ENCODE results near the gene MARVELD3. TPM values are rescaled to one million over a fixed set of nuclear protein-coding genes. Genes with fewer than 3 reads are reported as not detected.
"Not testable (repeated sequence)": the region's sequence is repeated elsewhere in the genome, so short reads cannot be mapped to it uniquely, and the experiment has no call there.

The MARVELD3 gene
- polyA plus RNA-seq, 3 donors, result 12.9 to 15.9 (median 13.9) TPM

DNA sequence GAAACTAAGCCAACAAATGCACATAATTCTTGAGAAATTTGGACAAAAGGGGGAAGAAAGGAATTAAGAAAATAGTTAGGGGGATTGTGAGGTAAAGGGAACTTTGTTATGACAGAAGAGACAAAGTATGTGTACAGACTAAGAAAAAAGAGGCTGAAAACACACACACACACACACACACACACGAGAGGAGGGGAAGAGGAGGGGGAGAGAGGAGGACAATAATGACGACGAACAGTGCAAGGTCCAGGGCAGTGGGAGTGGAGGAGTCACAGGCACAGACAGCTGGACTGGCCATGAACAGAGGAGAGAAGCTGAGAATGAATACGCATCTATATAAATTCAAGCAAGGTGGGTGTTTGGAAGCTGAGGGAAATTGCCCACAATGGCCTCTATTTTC lies 44.6 kb downstream of the MARVELD3 start:
- DNase-seq (ENCODE audit: low read depth in 3 of 3, low spot score in 2 of 3), result no peak

DNA sequence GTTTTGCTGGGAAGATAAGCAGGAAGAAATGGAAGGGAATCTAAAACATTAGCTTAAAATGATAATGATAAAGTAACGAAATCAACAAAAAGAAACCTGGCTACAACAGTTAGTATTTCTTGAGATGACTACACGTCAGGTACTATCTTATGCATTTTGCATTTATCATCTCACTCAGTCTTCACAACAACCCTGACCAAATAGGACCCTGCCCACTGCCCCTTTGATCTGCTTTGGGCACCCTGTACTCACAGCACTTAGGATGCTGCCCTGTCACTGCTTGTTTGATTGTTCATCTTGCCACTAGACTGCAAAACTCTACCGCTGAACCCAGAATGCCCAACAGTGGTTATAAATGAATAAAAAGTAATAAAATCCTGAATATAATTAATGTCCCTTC lies 45.2 kb downstream of the MARVELD3 start:
- no peak for DNase-seq (ENCODE audit: low read depth in 3 of 3, low spot score in 2 of 3)

DNA sequence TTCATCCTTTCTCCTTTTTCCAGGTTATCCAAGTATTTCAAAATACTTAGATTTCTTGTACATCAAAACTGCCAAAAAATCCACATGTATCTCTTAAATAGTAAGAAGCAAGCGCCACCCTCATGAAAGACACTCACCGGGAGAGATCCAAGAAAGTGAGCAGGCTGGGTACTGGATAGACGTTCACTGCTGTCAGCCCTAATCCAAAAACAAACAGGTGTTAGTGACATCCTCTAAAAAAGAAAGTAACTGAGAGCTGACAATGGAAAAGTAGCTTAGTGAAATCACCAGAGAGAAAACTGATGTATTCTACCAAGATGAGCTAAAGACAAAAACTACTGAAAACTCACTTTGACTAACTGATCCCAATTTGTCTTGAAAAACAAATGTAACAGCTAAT lies 46.1 kb downstream of the MARVELD3 start:
- DNase-seq (ENCODE audit: low read depth in 3 of 3, low spot score in 2 of 3), result no peak

DNA sequence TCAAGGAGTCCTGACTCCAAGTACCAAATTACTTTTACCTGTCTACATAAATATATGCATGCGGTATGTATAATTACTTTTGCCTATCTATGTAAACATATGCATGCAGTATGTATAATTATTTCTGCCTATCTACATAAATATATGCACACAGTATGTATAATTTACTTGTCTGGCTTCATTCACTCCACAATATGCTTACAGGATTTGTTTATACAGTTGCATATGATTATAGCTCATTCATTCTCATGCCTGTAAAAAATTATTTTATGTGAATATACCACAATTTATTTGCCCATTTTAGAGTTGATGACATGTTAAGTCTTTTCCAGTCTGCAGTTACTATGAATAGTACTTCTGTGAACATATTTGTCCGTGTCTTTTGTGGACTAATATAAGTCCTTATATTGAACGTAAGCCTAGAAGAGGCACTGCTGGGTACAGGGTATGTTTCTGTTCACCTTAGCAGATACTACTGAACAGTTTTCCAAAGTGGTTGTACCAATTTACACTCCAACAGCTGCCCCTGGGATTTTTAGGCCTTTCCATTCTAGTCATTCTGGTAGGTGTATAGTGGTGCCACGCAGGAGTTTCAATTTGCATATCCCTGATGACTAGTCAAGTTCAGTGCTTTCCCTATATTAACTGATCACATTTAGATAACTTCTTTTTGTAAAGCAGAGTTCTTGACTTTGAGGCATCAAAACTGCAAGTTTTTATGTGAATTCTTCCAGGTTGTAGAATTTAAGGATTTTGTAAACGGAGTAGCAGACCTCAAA lies 47.0 kb downstream of the MARVELD3 start:
- no peak for DNase-seq (ENCODE audit: low read depth in 3 of 3, low spot score in 2 of 3)

DNA sequence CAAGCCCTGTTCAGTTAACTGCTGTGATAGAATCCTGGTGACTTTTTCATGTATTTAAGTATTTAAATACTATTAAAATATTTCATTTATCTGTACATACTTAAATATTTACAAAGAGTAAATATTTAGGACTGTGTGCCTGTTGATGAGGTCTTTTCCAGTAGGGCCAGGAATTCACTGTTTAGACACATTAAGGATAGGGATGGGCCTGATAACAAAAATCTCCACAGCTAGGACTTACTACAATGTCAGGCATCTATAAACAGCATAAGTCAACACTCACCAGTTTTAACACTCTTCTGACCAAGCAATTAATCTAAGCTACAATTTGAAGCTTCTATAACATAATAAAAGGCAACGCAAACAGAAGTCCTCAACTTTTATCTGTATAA lies 47.6 kb downstream of the MARVELD3 start:
- DNase-seq (ENCODE audit: low read depth in 3 of 3, low spot score in 2 of 3), result no peak

GRCh38 chr16:71674229-71674628 lies 48.2 kb downstream of the MARVELD3 start:
- DNase-seq (ENCODE audit: low read depth in 3 of 3, low spot score in 2 of 3), result no peak

- DNase-seq (ENCODE audit: low read depth in 3 of 3, low spot score in 2 of 3), result no peak
Measured at GRCh38 chr16:71675380-71675779, 49.4 kb downstream of the MARVELD3 start.

DNA sequence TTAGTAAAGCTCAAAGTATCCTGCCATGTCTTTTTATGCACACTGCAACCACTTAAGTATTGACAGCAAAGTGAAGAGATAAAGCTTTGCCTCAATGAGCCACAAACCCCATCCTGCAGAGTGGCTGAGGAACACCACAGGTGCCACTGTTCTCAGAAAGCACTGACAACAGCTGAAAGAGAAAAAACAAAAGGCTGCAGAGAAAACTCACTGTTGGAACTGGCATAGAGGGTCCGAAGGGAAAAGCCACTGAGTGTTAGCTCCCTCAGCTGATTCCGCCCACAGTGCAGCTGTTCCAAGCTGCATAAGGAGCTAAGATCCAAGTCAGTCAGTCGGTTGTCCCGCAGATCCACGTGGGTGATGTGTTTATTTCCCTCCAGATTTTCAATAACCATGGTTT lies 50.3 kb downstream of the MARVELD3 start:
- DNase-seq (ENCODE audit: low read depth in 3 of 3, low spot score in 2 of 3), result no peak

DNA sequence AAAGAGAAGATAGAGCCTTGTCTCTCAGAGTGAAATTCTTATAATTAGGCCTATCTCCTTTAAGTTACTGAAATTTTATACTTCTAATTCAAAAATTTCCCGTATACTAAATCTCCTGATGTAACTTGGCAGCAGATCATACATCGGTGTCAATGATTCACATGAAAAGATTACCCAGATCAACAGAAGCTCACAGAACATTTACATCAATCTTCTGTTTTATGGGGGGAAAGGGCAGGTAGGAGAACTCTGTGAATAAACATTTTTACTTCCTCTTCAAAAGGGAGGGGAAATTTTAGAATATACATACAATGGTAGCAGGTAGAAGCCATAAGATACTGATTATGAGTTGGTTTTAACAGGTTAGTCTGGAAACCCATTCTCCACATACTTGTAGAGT lies 55.4 kb downstream of the MARVELD3 start:
- DNase-seq (ENCODE audit: low read depth in 3 of 3, low spot score in 2 of 3), result no peak

GRCh38 chr16:71684280-71684679 lies 58.3 kb downstream of the MARVELD3 start:
- DNase-seq (ENCODE audit: low read depth in 3 of 3, low spot score in 2 of 3), result not testable (repeated sequence)

Other genes starting within 250 kb of the MARVELD3 start
- not detected for gene TLE7, start 184.1 kb upstream of the MARVELD3 start, polyA plus RNA-seq (ENCODE audit: insufficient read length in 3 of 3)
- 10 to 100 TPM; 16.5 to 18.4 (median 17.9) TPM for gene ZNF23, start 163.9 kb upstream of the MARVELD3 start, polyA plus RNA-seq (ENCODE audit: insufficient read length in 3 of 3)
- gene ZNF19, start 136.9 kb upstream of the MARVELD3 start, polyA plus RNA-seq (ENCODE audit: insufficient read length in 3 of 3), result 10 to 100 TPM; 12.8 to 14.3 (median 13.6) TPM
- under 1 TPM; 0.18 to 0.32 (median 0.25) TPM for gene CHST4, start 99.8 kb upstream of the MARVELD3 start, polyA plus RNA-seq (ENCODE audit: insufficient read length in 3 of 3)
- gene TAT, start 49.1 kb upstream of the MARVELD3 start, polyA plus RNA-seq (ENCODE audit: insufficient read length in 3 of 3), result under 1 TPM; 0.03 to 0.07 (median 0.04) TPM
- 1 to 10 TPM; 8.1 to 8.4 (median 8.2) TPM for gene PHLPP2, start 98.5 kb downstream of the MARVELD3 start, polyA plus RNA-seq (ENCODE audit: insufficient read length in 3 of 3)
- 10 to 100 TPM; 84.5 to 87.2 (median 84.7) TPM for gene AP1G1, start 182.7 kb downstream of the MARVELD3 start, polyA plus RNA-seq (ENCODE audit: insufficient read length in 3 of 3)
- gene ATXN1L, start 219.8 kb downstream of the MARVELD3 start, polyA plus RNA-seq (ENCODE audit: insufficient read length in 3 of 3), result 10 to 100 TPM; 35.9 to 36.9 (median 36.6) TPM

All from right renal cortex interstitium (tissue), 3 donors.